GM21825 (cell line): ENCODE data around the gene AIFM2.

ENCODE experiments used
- ATAC-seq: cut with Tn5 transposase; IDR thresholded peaks from one replicate; pipeline ENCODE4 v1.9.1; 2021; ENCODE audit warnings: mild to moderate bottlenecking, moderate library complexity; ENCODE audit not compliant: unreplicated experiment

The AIFM2 gene

GRCh38 chr10:70146489-70147258, 14.0 kb upstream of the AIFM2 start, which contains the start of gene TYSND1:
TSS of gene TYSND1 (minus strand) at chr10:70146700. CDS start at chr10:70146586, 114 bp downstream.
- ATAC-seq: peak; percentile 90

GRCh38 chr10:70145666-70146488, 13.3 kb upstream of the AIFM2 start:
- peak; percentile 51 for ATAC-seq

- ATAC-seq: peak; percentile 18
Measured at GRCh38 chr10:70145166-70145665, 12.6 kb upstream of the AIFM2 start.

DNA sequence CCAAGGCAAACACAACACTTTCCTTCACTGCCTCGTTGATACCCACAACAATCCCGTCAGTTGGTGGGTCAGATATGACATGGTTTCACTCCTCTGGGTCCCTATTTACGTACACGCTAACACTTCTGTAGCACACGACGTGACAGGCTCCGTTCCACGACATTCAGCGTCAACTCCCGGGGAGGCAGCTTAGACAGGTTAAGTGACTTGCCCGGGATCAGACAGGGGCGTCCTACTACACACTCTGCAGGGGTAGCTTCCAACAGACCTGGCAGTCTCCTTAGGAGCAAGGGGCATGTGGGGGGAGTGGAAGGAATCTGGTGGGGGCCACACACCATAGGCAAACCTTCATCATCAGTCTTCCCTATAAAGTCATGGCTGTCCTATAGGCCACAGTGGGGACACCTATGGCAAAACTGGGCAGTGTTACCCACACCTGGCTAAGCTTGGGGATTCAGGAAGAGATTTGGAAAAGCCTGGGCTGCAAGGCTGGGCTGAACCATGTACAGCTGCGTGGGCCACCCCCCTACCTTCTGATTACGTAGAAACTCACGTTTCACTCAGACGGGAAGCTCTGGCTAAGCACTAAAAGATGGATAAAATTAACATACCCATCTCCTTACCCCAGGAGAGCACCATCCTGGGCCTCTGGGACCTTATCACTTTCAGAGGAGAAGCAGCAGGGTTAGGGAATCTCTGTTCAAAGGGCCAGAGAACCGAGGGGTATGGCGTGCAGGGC, 11.9 kb upstream of the AIFM2 start:
- ATAC-seq: no peak

DNA sequence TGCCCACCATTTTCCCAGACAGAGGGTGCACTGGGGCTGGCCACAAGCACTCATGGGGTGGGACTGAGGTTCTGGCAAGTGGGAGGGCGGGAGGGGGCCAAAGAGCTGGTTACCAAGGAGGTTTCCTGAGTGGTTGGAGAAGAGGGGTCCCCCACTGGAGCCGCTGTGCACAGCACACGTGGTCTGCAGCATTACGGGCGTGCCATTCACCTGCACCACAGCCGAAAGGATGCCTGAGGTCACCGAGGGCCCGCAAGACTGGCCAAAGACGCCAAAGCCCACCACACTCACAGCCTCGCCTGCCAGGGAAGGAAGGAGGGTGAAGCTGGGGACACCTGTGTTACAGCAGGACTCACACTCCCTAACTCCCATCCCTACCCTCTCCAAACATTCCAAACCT, 9.9 kb upstream of the AIFM2 start:
- no peak for ATAC-seq

GRCh38 chr10:70140297-70140696, 7.7 kb upstream of the AIFM2 start:
- ATAC-seq: no peak

- no peak for ATAC-seq
Measured at GRCh38 chr10:70139997-70140250, 7.3 kb upstream of the AIFM2 start.

DNA sequence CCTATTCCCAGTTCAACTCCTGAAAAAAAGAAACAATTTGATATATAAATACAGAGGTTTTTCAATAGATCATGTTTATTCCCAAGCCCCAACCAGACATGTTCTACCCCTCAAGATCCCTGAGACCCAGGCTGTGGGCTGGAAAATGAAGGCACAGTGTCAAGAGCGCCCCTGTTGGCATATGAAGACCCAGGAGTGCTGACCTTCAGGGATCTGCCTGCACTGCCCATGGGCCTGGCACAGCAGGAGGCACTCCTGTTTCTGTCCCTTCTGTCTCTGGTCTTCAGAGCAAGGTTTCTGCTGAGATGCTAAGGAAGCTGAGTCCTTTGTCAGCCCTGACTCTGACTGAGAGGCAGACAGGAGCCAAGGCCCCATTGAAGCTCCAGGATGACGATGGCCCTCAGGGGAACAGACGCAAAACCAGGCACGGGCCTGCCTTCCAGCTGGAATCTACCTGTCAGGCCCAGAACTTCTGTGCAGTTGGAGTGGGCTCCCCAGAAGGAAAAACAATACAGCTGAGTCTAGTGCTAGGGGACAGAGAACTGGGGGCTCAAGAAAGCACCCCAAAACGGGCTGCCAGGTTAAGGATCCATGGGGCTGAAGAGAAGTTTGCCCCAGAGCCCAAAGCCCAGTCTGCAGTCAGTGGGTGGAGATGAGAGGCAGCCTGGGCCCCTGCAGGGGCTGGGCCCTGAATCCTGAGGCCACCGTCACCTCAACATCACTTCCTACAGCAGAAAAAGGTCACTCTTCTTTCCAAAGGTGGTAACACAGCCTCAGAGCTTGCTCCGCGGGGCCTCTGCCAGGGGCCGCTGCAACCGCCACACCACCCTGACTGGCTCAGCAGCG, 6.7 kb upstream of the AIFM2 start:
- ATAC-seq: no peak

- ATAC-seq: no peak
Measured at GRCh38 chr10:70137927-70138883, 5.6 kb upstream of the AIFM2 start.

DNA sequence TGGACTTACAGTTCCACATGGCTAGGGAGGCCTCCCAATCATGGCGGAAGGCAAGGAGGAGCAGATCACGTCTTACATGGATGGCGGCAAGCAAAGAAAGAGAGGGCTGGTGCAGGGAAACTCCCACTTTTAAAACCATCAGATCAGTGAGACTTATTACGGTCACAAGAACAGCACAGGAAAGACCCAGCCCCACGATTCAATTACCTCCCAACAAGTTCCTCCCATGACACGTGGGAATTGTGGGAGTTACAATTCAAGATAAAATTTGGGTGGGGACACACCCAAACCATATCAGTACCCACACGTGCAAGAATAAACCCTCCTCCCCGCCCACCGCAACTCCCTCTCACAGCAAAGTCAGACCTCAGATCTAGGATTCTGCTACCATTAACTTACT, 4.5 kb upstream of the AIFM2 start:
- no peak for ATAC-seq

DNA sequence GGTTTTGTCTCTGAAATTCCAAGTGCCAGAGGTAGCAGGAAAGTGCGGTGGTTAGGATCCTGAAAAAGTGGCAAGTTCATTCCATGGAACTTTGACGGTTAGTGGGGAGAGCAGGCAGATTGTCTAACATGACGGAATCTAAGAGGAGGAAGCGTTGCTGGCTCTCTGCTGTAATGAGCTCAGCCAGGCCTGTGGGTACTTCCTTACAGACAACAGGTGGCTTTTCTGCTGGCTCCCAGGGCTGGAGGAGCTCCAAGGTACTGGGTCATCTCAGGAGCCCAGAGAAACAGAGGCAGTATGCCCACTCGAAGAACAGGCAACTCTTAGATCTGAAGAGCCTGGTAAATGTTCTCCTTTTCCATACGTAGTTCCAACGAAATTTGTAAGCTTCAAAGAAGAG, 3.1 kb upstream of the AIFM2 start:
- no peak for ATAC-seq

- no peak for ATAC-seq
Measured at GRCh38 chr10:70135046-70135445, 2.4 kb upstream of the AIFM2 start.

GRCh38 chr10:70131560-70131937, 1.1 kb downstream of the AIFM2 start:
- ATAC-seq: no peak

- no peak for ATAC-seq
Measured at GRCh38 chr10:70130878-70131559, 1.6 kb downstream of the AIFM2 start.

- ATAC-seq: no peak
Measured at GRCh38 chr10:70126700-70127395, 5.8 kb downstream of the AIFM2 start.

GRCh38 chr10:70125918-70126552, 6.6 kb downstream of the AIFM2 start:
- ATAC-seq: no peak

GRCh38 chr10:70124918-70125317, 7.7 kb downstream of the AIFM2 start:
- ATAC-seq: no peak

- no peak for ATAC-seq
Measured at GRCh38 chr10:70124415-70124814, 8.2 kb downstream of the AIFM2 start.
